Tibial nerve (tissue), 4 donors: ENCODE measurements around the gene LPAR1. TPM values are rescaled to one million over a fixed set of nuclear protein-coding genes. Genes with fewer than 3 reads are reported as not detected.

ENCODE experiments used
- DNase-seq, 2 donors: peaks; one replicate each; pipeline ENCODE4 v3.0.0-alpha.2; 2019; ENCODE audit warnings: low spot score in 2 of 2
- H3K27ac ChIP-seq, 4 donors: fragments of 200-600 bp; sonication (generic) in 3 of 4; one replicate each; pipeline ENCODE4 v1.5.1; 2017 to 2019; ENCODE audit warnings: mild to moderate bottlenecking in 1 of 4
- H3K27me3 ChIP-seq, 2 donors: fragments of 200-600 bp; sonication (generic) in 1 of 2; one replicate each; pipeline versions ENCODE4 v1.5.1 to v1.6.0; 2017 to 2019
- H3K36me3 ChIP-seq, 3 donors: fragments of 200-600 bp; sonication (generic); one replicate each; pipeline ENCODE4 v1.5.1; 2018 to 2019
- H3K4me1 ChIP-seq, 4 donors: fragments of 200-600 bp; sonication (generic) in 3 of 4; one replicate each; pipeline ENCODE4 v1.5.1; 2017 to 2019
- H3K4me3 ChIP-seq, 4 donors: fragments of 200-600 bp; sonication (generic) in 3 of 4; one replicate each; pipeline ENCODE4 v1.5.1; 2017 to 2019; ENCODE audit warnings: mild to moderate bottlenecking in 1 of 4, moderate library complexity in 1 of 4
- H3K9me3 ChIP-seq, 4 donors: fragments of 200-600 bp; sonication (generic) in 3 of 4; one replicate each; pipeline ENCODE4 v1.5.1; 2017 to 2019
- EP300 ChIP-seq, 2 donors: sonication (generic); formaldehyde crosslinking; IDR thresholded peaks; one replicate each; pipeline ENCODE4 v1.6.1; 2017; ENCODE audit warnings: antibody characterized with exemption in 2 of 2, mild to moderate bottlenecking in 1 of 2
- POLR2A ChIP-seq, 2 donors: fragments of 450-650 bp; IDR thresholded peaks; one replicate each; pipeline ENCODE4 v1.6.1; 2017; ENCODE audit warnings: antibody characterized with exemption in 2 of 2, mild to moderate bottlenecking in 2 of 2, moderate library complexity in 2 of 2
- WGBS, 2 donors: methylation state at CpG; one replicate each; pipeline ENCODE4 v1.1.5; 2018; 5-methylcytosine and 5-hydroxymethylcytosine counted together
- total RNA-seq, 4 donors: library from RNA; depleted of rRNA; stranded (reverse); fragments of >200 nt; gene quantifications; one replicate each; pipeline ENCODE4 v1.1.0, GENCODE V29; 2016
- TF ChIP-seq, protein P1 (sequence below), 5 experiments: fragments of 200-600 bp in 3 of 5; fragments of 450-650 bp in 2 of 5; sonication (generic) in 3 of 5; IDR thresholded peaks; one replicate each; pipeline ENCODE4 v1.5.1; 2016 to 2019; ENCODE audit warnings: antibody characterized with exemption in 5 of 5, mild to moderate bottlenecking in 3 of 5, moderate library complexity in 2 of 5

Gene LPAR1
- total RNA-seq, 4 donors from 2014 or later: 156 to 238 (median 199) TPM

- H3K4me3 ChIP-seq: no peak overlapping the region
- H3K27me3 ChIP-seq: no peaks in the 10 kb centered on the region
- H3K36me3 ChIP-seq: no peaks in the 10 kb centered on the region
- no peak for TF ChIP-seq EP300 (IDR thresholded peaks at IDR 0.05)
- TF ChIP-seq, protein P1, sequence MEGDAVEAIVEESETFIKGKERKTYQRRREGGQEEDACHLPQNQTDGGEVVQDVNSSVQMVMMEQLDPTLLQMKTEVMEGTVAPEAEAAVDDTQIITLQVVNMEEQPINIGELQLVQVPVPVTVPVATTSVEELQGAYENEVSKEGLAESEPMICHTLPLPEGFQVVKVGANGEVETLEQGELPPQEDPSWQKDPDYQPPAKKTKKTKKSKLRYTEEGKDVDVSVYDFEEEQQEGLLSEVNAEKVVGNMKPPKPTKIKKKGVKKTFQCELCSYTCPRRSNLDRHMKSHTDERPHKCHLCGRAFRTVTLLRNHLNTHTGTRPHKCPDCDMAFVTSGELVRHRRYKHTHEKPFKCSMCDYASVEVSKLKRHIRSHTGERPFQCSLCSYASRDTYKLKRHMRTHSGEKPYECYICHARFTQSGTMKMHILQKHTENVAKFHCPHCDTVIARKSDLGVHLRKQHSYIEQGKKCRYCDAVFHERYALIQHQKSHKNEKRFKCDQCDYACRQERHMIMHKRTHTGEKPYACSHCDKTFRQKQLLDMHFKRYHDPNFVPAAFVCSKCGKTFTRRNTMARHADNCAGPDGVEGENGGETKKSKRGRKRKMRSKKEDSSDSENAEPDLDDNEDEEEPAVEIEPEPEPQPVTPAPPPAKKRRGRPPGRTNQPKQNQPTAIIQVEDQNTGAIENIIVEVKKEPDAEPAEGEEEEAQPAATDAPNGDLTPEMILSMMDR (IDR thresholded peaks at IDR 0.05): no peak
- no peak for TF ChIP-seq POLR2A (IDR thresholded peaks at IDR 0.05)
- peaks cover 0 to 42% (median 21%) of the 10 kb centered on the region in 4 donors for H3K4me1 ChIP-seq
- peak overlapping the region in 3 of 4 donors; percentile 51 to 90 (median 86) for H3K27ac ChIP-seq
- H3K9me3 ChIP-seq: no peaks in the 10 kb centered on the region
- no peak for DNase-seq
- 76 to 84% methylated on average over 4 of the region's 4 CpGs for WGBS, 2 donors
Observed at GRCh38 chr9:111065414-111065813, 27.1 kb upstream of the LPAR1 start.

GRCh38 chr9:111064160-111064837 is 26.0 kb upstream of the LPAR1 start:
- Histone ChIP-seq H3K27ac (peak overlapping the region in 1 of 4 donors; percentile 7), H3K4me1 (peaks cover 0 to 40% (median 20%) of the 10 kb centered on the region in 4 donors), H3K27me3 (no peaks in the 10 kb centered on the region), H3K9me3 (no peaks in the 10 kb centered on the region), H3K4me3 (no peak overlapping the region), H3K36me3 (no peaks in the 10 kb centered on the region)
- TF ChIP-seq POLR2A (IDR thresholded peaks at IDR 0.05) (no peak), EP300 (IDR thresholded peaks at IDR 0.05) (no peak)
- TF ChIP-seq, protein P1 (IDR thresholded peaks at IDR 0.05): no peak
- 74 to 75% methylated on average over 7 of the region's 7 CpGs for WGBS, 2 donors
- no peak for DNase-seq

- Histone ChIP-seq H3K4me1 (peaks cover 0 to 31% (median 15%) of the 10 kb centered on the region in 4 donors), H3K27ac (no peak overlapping the region), H3K4me3 (no peak overlapping the region), H3K27me3 (no peaks in the 10 kb centered on the region), H3K36me3 (no peaks in the 10 kb centered on the region), H3K9me3 (no peaks in the 10 kb centered on the region)
- no peak for DNase-seq
- WGBS, 2 donors: 87 to 91% methylated on average over 3 of the region's 3 CpGs
- TF ChIP-seq EP300 (IDR thresholded peaks at IDR 0.05) (no peak), POLR2A (IDR thresholded peaks at IDR 0.05) (no peak)
Observed at GRCh38 chr9:111063332-111063731, 25.1 kb upstream of the LPAR1 start.

- Histone ChIP-seq H3K4me1 (peaks cover 0 to 13% (median 5%) of the 10 kb centered on the region in 4 donors), H3K4me3 (no peak overlapping the region), H3K27me3 (no peaks in the 10 kb centered on the region), H3K36me3 (no peaks in the 10 kb centered on the region), H3K27ac (no peak overlapping the region), H3K9me3 (no peaks in the 10 kb centered on the region)
- DNase-seq: no peak
- WGBS, 2 donors: 80 to 85% methylated on average over 3 of the region's 3 CpGs
- TF ChIP-seq, protein P1 (IDR thresholded peaks at IDR 0.05): no peak
- TF ChIP-seq POLR2A (IDR thresholded peaks at IDR 0.05) (no peak), EP300 (IDR thresholded peaks at IDR 0.05) (no peak)
Observed at GRCh38 chr9:111058166-111058565, 19.9 kb upstream of the LPAR1 start.

- no peak for TF ChIP-seq EP300 (IDR thresholded peaks at IDR 0.05)
- TF ChIP-seq, protein P1 (IDR thresholded peaks at IDR 0.05): no peak
- TF ChIP-seq POLR2A (IDR thresholded peaks at IDR 0.05): no peak
- no peaks in the 10 kb centered on the region for H3K27me3 ChIP-seq
- peaks cover 0 to 13% (median 5%) of the 10 kb centered on the region in 4 donors for H3K4me1 ChIP-seq
- DNase-seq: no peak
- no peak overlapping the region for H3K4me3 ChIP-seq
- no peaks in the 10 kb centered on the region for H3K9me3 ChIP-seq
- 22 to 25% methylated on average over 3 of the region's 3 CpGs for WGBS, 2 donors
- no peak overlapping the region for H3K27ac ChIP-seq
- no peaks in the 10 kb centered on the region for H3K36me3 ChIP-seq
Observed at GRCh38 chr9:111056538-111056937, 18.3 kb upstream of the LPAR1 start.
